Esophagus muscularis mucosa (tissue), 4 donors: ENCODE results near the gene PRKCB. TPM values are rescaled to one million over a fixed set of nuclear protein-coding genes. Genes with fewer than 3 reads are reported as not detected.

Experiments
- DNase-seq: peaks from one replicate; pipeline ENCODE4 v3.0.0-alpha.2; 2017; ENCODE audit errors: extremely low spot score
- H3K27ac ChIP-seq, 4 donors: fragments of 200-600 bp; sonication (generic); replicated peaks in 1 of 4; 1 replicate in 3 of 4; 2 replicates in 1 of 4; pipeline ENCODE4 v1.5.1; 2016 to 2019; ENCODE audit warnings: mild to moderate bottlenecking in 1 of 4
- H3K27me3 ChIP-seq, 4 donors: fragments of 200-600 bp; sonication (generic); one replicate each; pipeline versions ENCODE4 v1.5.1 to v1.6.0; 2016 to 2019
- H3K36me3 ChIP-seq, 4 donors: fragments of 200-600 bp; sonication (generic); one replicate each; pipeline ENCODE4 v1.5.1; 2016 to 2019
- H3K4me1 ChIP-seq, 4 donors: fragments of 200-600 bp; sonication (generic); one replicate each; pipeline ENCODE4 v1.5.1; 2016 to 2019
- H3K4me3 ChIP-seq, 4 donors: fragments of 200-600 bp; sonication (generic); 1 replicate in 2 of 4; 2 replicates in 2 of 4; pipeline ENCODE4 v1.5.1; 2016 to 2019; ENCODE audit warnings: mild to moderate bottlenecking in 4 of 4, moderate library complexity in 1 of 4
- H3K9me3 ChIP-seq, 4 donors: fragments of 200-600 bp; sonication (generic); 1 replicate in 3 of 4; 2 replicates in 1 of 4; pipeline ENCODE4 v1.5.1; 2016 to 2019
- CTCF ChIP-seq, 3 experiments: fragments of 200-600 bp in 2 of 3; fragments of 450-650 bp in 1 of 3; sonication (generic) in 2 of 3; IDR thresholded peaks; one replicate each; pipeline ENCODE4 v1.5.1; 2017 to 2019; ENCODE audit warnings: antibody characterized with exemption in 3 of 3, mild to moderate bottlenecking in 2 of 3, moderate library complexity in 1 of 3
- EP300 ChIP-seq: sonication (generic); formaldehyde crosslinking; IDR thresholded peaks from one replicate; pipeline ENCODE4 v1.6.1; 2017; ENCODE audit warnings: antibody characterized with exemption
- POLR2A ChIP-seq: fragments of 450-650 bp; IDR thresholded peaks from one replicate; pipeline ENCODE4 v1.6.1; 2017; ENCODE audit warnings: antibody characterized with exemption, moderate library complexity, mild to moderate bottlenecking, low read depth
- POLR2AphosphoS5 ChIP-seq, 2 donors: sonication (generic); formaldehyde crosslinking; IDR thresholded peaks; one replicate each; pipeline ENCODE4 v1.6.1; 2017; ENCODE audit warnings: antibody characterized with exemption in 2 of 2
- WGBS: methylation state at CpG from one replicate; pipeline ENCODE4 v1.1.5; 2018; 5-methylcytosine and 5-hydroxymethylcytosine counted together
- intact Hi-C: fragments of 100-400 bp; cut with DNase I; formaldehyde crosslinking; loops from one replicate; pipeline ENCODE4 v1.15.1; 2023
- total RNA-seq, 4 donors: library from RNA; depleted of rRNA; stranded (reverse); fragments of >200 nt; gene quantifications; one replicate each; pipeline versions ENCODE4 v1.1.0 to v1.2.1, GENCODE V29; 2016

Gene PRKCB
- total RNA-seq, 4 donors from 2014 or later, result 5.8 to 15.6 (median 9.7) TPM

- intact Hi-C loops, result no loop called here
- no peak overlapping the region for H3K27ac ChIP-seq
- peaks cover 0 to 5% (median 0%) of the 10 kb centered on the region in 4 donors for H3K36me3 ChIP-seq
- no peaks in the 10 kb centered on the region for H3K27me3 ChIP-seq
- TF ChIP-seq CTCF (IDR thresholded peaks at IDR 0.05) (no peak), POLR2AphosphoS5 (IDR thresholded peaks at IDR 0.05) (no peak), EP300 (no peak), POLR2A (no peak)
- DNase-seq, result no peak
- no peak overlapping the region for H3K4me3 ChIP-seq
- H3K9me3 ChIP-seq, result no peaks in the 10 kb centered on the region
- H3K4me1 ChIP-seq, result no peaks in the 10 kb centered on the region
- 79% methylated on average over 1 of the region's 1 CpG for WGBS
Measured at GRCh38 chr16:24156777-24157176, 321.0 kb downstream of the PRKCB start.

- intact Hi-C loops, result no loop called here
- Histone ChIP-seq H3K27me3 (no peaks in the 10 kb centered on the region), H3K4me3 (no peak overlapping the region), H3K9me3 (no peaks in the 10 kb centered on the region), H3K27ac (no peak overlapping the region), H3K36me3 (no peaks in the 10 kb centered on the region), H3K4me1 (peaks cover 0 to 3% (median 0%) of the 10 kb centered on the region in 4 donors)
- 54% methylated on average over 3 of the region's 3 CpGs for WGBS
- no peak for TF ChIP-seq CTCF (IDR thresholded peaks at IDR 0.05)
- TF ChIP-seq POLR2A, result no peak
- no peak for TF ChIP-seq EP300
- TF ChIP-seq POLR2AphosphoS5 (IDR thresholded peaks at IDR 0.05), result no peak
- no peak for DNase-seq
Measured at GRCh38 chr16:24163935-24164334, 328.2 kb downstream of the PRKCB start.

DNA sequence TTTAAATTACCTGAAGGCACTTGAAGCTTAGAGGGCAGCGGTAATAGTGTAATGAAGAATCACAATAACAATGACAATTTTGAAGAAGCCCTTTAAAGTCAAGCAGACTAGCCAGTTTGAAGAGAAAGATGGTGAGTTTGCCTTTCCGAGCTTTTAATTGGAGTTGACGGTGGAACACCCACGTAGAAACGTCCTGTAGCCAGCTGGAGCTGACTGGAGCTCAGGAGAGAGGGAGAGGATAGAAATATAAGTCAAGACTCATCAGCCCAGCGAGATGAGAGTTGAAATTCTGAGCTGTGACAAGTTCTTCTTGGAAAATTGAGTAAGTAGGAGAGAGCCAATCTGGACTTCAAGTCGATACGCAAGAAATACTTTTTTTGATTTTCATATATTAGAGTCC is 328.6 kb downstream of the PRKCB start:
- Histone ChIP-seq H3K36me3 (no peaks in the 10 kb centered on the region), H3K27ac (no peak overlapping the region), H3K9me3 (no peaks in the 10 kb centered on the region), H3K4me3 (no peak overlapping the region), H3K27me3 (no peaks in the 10 kb centered on the region), H3K4me1 (peaks cover 0 to 3% (median 0%) of the 10 kb centered on the region in 4 donors)
- intact Hi-C loops, result no loop called here
- TF ChIP-seq POLR2A, result no peak
- TF ChIP-seq POLR2AphosphoS5 (IDR thresholded peaks at IDR 0.05), result no peak
- no peak for TF ChIP-seq CTCF (IDR thresholded peaks at IDR 0.05)
- no peak for TF ChIP-seq EP300
- DNase-seq, result no peak
- WGBS, result 70% methylated on average over 8 of the region's 8 CpGs

DNA sequence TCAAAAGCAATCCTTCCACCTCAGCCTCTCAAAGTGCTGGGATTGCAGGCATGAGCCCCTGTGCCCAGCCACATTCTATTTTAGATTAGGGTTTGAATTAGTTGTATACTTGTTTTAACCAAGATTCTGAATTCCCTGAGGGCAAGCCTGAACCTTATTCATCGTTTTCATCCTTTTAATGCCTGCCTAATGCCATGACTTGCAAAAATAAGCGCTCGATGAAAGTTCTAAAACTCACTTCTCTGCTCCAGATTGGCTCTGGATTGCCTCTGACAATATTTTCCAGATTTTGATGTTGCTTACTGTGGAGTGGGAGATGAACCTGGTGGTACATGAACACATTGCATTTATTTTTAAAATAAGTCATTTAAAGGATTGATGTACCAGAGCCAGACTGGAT is 329.5 kb downstream of the PRKCB start:
- intact Hi-C loops, result no loop called here
- 88% methylated on average over 3 of the region's 3 CpGs for WGBS
- H3K27ac ChIP-seq, result no peak overlapping the region
- no peaks in the 10 kb centered on the region for H3K27me3 ChIP-seq
- no peak overlapping the region for H3K4me3 ChIP-seq
- H3K4me1 ChIP-seq, result peaks cover 0 to 3% (median 0%) of the 10 kb centered on the region in 4 donors
- DNase-seq, result no peak
- no peak for TF ChIP-seq POLR2AphosphoS5 (IDR thresholded peaks at IDR 0.05)
- TF ChIP-seq POLR2A, result no peak
- no peak for TF ChIP-seq CTCF (IDR thresholded peaks at IDR 0.05)
- no peak for TF ChIP-seq EP300
- no peaks in the 10 kb centered on the region for H3K9me3 ChIP-seq
- H3K36me3 ChIP-seq, result no peaks in the 10 kb centered on the region
